Measurements from ENCODE around the gene GTF2F2.
A peak's percentile ranks its signal among the peaks of the same experiment; 100 is the strongest.

Gene GTF2F2

DNA sequence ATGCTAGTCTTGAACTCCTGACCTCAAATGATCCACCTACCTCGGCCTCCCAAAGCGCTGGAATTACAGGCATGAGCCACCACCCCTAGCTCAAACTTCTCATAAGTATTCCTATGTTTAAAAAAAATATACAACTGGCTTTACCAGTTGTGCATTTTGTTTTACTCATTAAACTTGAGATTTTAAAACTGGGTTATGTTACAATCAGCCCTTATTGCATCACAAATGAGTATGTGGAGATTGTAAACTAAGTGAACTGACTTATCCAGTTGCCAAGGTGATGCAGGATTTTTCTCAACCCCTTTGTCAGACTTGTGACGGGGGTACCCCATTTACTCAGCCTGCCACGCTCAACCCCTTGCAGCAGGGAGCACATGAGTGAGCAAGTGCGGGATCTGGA is 14.4 kb upstream of the GTF2F2 start:
- H3K4me3 ChIP-seq (ENCODE audit: low read depth, low read length), result no peak overlapping the region
- TF ChIP-seq CTCF (IDR thresholded peaks at IDR 0.05; ENCODE audit: borderline replicate concordance, insufficient read depth, low read depth, low read length), result no peak

DNA sequence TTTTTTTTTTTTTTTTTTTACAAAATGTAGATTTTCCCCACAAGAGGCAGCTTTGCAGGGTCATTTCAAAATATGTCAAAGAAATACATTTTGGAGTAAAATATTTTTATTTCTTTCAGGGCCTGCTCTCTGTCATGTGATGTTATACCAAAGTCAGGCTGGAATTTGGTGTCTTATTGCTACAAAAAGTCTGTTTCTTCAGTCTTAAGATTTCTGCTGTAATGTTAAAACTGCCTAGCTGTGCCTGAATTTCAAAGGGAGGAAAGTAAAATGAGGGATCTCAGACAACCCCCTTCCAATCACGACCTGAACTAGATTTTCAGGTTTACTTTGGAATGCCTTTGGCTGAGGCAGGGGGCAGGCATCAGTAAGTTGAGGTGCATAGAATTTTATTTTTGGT is 12.8 kb upstream of the GTF2F2 start:
- H3K4me3 ChIP-seq (ENCODE audit: low read depth, low read length), result no peak overlapping the region
- TF ChIP-seq CTCF (IDR thresholded peaks at IDR 0.05; ENCODE audit: borderline replicate concordance, insufficient read depth, low read depth, low read length), result no peak

GRCh38 chr13:45108716-45109101 is 11.6 kb upstream of the GTF2F2 start:
- no peak for TF ChIP-seq CTCF (IDR thresholded peaks at IDR 0.05; ENCODE audit: borderline replicate concordance, insufficient read depth, low read depth, low read length)
- no peak overlapping the region for H3K4me3 ChIP-seq (ENCODE audit: low read depth, low read length)

- H3K4me3 ChIP-seq (ENCODE audit: low read depth, low read length), result no peak overlapping the region
Measured at GRCh38 chr13:45109102-45109720, 11.1 kb upstream of the GTF2F2 start.

DNA sequence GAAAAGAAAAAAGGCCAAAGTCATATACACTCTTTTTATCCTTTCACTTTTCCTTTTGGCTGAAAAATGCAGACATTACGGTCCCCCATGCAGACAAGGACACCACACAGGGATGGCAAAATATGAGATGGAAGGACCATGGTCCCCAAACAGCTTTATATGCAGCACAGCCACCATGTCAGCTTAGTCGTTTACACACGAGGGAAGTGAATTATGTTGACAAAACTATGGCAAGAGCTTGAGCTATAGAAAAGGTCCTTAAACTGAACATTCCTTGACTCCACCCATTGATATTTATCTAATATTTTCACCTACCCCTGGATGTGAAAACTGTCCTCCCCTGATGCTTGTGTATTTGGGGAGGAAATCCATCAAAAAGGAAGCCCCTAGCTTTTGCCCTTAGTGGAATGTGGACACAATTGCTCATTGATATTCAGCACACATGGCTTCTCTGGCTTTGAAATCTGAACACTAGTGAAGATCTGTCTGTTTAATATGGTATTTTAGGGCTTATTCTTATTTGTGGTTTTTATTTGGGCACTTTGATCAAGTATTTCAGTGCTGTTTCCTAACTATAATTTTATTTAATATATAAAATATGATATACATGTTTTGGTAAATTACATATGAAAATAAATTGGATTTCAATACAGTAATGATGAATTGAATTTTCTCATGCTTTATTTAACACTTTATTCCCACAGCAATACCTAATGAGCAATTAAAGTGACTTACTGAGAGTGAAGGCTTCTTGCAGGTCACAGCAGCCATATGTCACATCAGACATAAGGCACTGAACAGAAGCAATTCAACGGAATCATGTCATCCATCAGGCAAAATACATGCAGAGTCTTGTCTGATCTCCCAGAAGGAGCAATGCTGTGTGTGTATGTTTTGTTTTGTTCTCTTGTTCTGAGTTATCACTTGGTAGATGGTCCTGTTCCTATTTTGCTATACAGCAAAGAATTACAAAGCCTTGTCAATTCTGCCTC is 6.8 kb upstream of the GTF2F2 start:
- no peak overlapping the region for H3K4me3 ChIP-seq (ENCODE audit: low read depth, low read length)
- TF ChIP-seq CTCF (IDR thresholded peaks at IDR 0.05; ENCODE audit: borderline replicate concordance, insufficient read depth, low read depth, low read length), result no peak

More at GRCh38 chr13:45109102-45109720, 11.1 kb upstream of the GTF2F2 start:
- TF ChIP-seq CTCF (IDR thresholded peaks at IDR 0.05; ENCODE audit: borderline replicate concordance, insufficient read depth, low read depth, low read length), result no peak

GRCh38 chr13:45119469-45119990 is 780 bp upstream of the GTF2F2 start:
- H3K4me3 ChIP-seq (ENCODE audit: low read depth, low read length), result peak overlapping the region; percentile 82
- TF ChIP-seq CTCF (IDR thresholded peaks at IDR 0.05; ENCODE audit: borderline replicate concordance, insufficient read depth, low read depth, low read length), result no peak
